Stimulated activated CD4-positive, alpha-beta T cell treated with anti-CD3 and anti-CD28 coated beads, Interleukin-2, amount 100 ng/mL, for 24 hours (primary cell): Measurements from ENCODE around the gene ACKR4.
"Not testable (repeated sequence)": the region's sequence is repeated elsewhere in the genome, so short reads cannot be mapped to it uniquely, and the experiment has no call there.

Experiments
- DNase-seq, 2 donors: peaks; one replicate each; pipeline ENCODE4 v3.0.0-alpha.2; 2020

The ACKR4 gene

GRCh38 chr3:132595014-132595413 is 2.1 kb upstream of the ACKR4 start:
- no peak for DNase-seq

GRCh38 chr3:132596326-132596725 is 744 bp upstream of the ACKR4 start:
- DNase-seq, result no peak

- no peak for DNase-seq
Measured at GRCh38 chr3:132597660-132598059, 590 bp downstream of the ACKR4 start.

GRCh38 chr3:132598181-132598580 is 1.1 kb downstream of the ACKR4 start:
- no peak for DNase-seq

GRCh38 chr3:132600614-132601013 is 3.5 kb downstream of the ACKR4 start:
- not testable (repeated sequence) for DNase-seq

GRCh38 chr3:132605374-132605792 is 8.3 kb downstream of the ACKR4 start:
- no peak for DNase-seq

- no peak for DNase-seq
Measured at GRCh38 chr3:132606085-132606484, 9.0 kb downstream of the ACKR4 start.

GRCh38 chr3:132606620-132607019 is 9.6 kb downstream of the ACKR4 start:
- not testable (repeated sequence) for DNase-seq

- DNase-seq, result not testable (repeated sequence)
Measured at GRCh38 chr3:132615301-132615700, 18.2 kb downstream of the ACKR4 start.

- no peak for DNase-seq
Measured at GRCh38 chr3:132615881-132616280, 18.8 kb downstream of the ACKR4 start.

GRCh38 chr3:132616780-132617179 is 19.7 kb downstream of the ACKR4 start:
- no peak for DNase-seq

- DNase-seq, result no peak
Measured at GRCh38 chr3:132622148-132622547, 25.1 kb downstream of the ACKR4 start.

GRCh38 chr3:132622761-132623160 is 25.7 kb downstream of the ACKR4 start:
- DNase-seq, result no peak

GRCh38 chr3:132623646-132624045 is 26.6 kb downstream of the ACKR4 start:
- no peak for DNase-seq

GRCh38 chr3:132624790-132625189 is 27.7 kb downstream of the ACKR4 start:
- DNase-seq, result no peak

GRCh38 chr3:132625613-132626012 is 28.5 kb downstream of the ACKR4 start:
- DNase-seq, result no peak

- DNase-seq, result no peak
Measured at GRCh38 chr3:132626955-132627354, 29.9 kb downstream of the ACKR4 start.

- DNase-seq, result no peak
Measured at GRCh38 chr3:132628157-132628556, 31.1 kb downstream of the ACKR4 start.

GRCh38 chr3:132629928-132630327 is 32.9 kb downstream of the ACKR4 start:
- no peak for DNase-seq

GRCh38 chr3:132630612-132631011 is 33.5 kb downstream of the ACKR4 start:
- no peak for DNase-seq

GRCh38 chr3:132635052-132635451 is 38.0 kb downstream of the ACKR4 start:
- DNase-seq, result no peak

- DNase-seq, result no peak
Measured at GRCh38 chr3:132637590-132637989, 40.5 kb downstream of the ACKR4 start.

- no peak for DNase-seq
Measured at GRCh38 chr3:132638706-132639105, 41.6 kb downstream of the ACKR4 start.

- not testable (repeated sequence) for DNase-seq
Measured at GRCh38 chr3:132641427-132641826, 44.4 kb downstream of the ACKR4 start.

- no peak for DNase-seq
Measured at GRCh38 chr3:132641837-132642538, 44.9 kb downstream of the ACKR4 start.
